ENCODE measurements around the gene PAK1.

The PAK1 gene

DNA sequence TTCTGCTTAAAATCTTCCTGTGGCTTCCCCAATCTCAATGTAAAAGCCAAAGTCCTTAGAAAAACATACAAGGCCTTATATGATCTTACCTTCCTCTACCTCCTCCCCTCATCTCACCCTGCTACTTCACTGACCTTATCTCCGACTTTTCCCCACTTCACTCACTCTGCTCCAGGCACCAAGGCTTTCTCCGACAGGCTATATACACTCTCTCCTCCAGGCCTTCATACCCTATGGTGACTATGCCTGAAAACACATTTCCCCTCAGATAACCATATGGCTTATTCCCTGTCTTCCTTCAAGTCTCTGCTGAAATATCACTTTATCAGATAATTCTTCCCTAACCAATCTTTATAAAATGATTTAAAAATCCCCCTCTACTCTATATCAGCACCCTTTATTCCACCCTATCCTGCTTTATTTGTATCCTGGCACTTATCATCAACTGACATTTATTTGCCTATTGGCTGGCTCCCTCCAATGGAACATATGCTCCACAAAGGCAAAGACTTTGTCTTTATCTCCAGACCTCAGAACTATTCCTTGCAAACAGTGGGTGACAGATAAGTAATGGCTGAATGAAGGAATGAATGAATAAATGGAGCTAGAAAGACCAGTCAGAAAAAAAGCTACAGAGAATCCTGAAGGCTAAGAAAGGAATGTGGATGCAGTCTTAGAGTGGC lies 52.7 kb downstream of the PAK1 start:
- no peak overlapping the region for H3K4me3 ChIP-seq (ENCODE audit: insufficient read depth, low read length, poor library complexity, severe bottlenecking)
- H3K4me2 ChIP-seq (ENCODE audit: low read depth, low read length, poor library complexity, severe bottlenecking): no peak overlapping the region
- no peaks in the 10 kb centered on the region for H3K27me3 ChIP-seq (ENCODE audit: low read length)
- no peak overlapping the region for H3K27ac ChIP-seq (ENCODE audit: low read depth, low read length)
- H3K9ac ChIP-seq (ENCODE audit: low read length): no peak overlapping the region
- no peaks in the 10 kb centered on the region for H3K9me3 ChIP-seq (ENCODE audit: insufficient read depth, low read length)
- H4K20me1 ChIP-seq (ENCODE audit: low read depth, low read length): no peaks in the 10 kb centered on the region
- no peaks in the 10 kb centered on the region for H3F3A ChIP-seq (ENCODE audit: insufficient read depth)
- no peaks in the 10 kb centered on the region for H3K9me2 ChIP-seq (replicated peaks; ENCODE audit: insufficient read depth, low read length)
- no peaks in the 10 kb centered on the region for H3K36me3 ChIP-seq (ENCODE audit: low read length)
- H2AFZ ChIP-seq (ENCODE audit: low read depth, low read length, severe bottlenecking): no peak overlapping the region
- TF ChIP-seq EZH2phosphoT487 (conservative IDR thresholded peaks at IDR 0.05; ENCODE audit: low read length): no peak
- TF ChIP-seq, protein P1, sequence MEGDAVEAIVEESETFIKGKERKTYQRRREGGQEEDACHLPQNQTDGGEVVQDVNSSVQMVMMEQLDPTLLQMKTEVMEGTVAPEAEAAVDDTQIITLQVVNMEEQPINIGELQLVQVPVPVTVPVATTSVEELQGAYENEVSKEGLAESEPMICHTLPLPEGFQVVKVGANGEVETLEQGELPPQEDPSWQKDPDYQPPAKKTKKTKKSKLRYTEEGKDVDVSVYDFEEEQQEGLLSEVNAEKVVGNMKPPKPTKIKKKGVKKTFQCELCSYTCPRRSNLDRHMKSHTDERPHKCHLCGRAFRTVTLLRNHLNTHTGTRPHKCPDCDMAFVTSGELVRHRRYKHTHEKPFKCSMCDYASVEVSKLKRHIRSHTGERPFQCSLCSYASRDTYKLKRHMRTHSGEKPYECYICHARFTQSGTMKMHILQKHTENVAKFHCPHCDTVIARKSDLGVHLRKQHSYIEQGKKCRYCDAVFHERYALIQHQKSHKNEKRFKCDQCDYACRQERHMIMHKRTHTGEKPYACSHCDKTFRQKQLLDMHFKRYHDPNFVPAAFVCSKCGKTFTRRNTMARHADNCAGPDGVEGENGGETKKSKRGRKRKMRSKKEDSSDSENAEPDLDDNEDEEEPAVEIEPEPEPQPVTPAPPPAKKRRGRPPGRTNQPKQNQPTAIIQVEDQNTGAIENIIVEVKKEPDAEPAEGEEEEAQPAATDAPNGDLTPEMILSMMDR (IDR thresholded peaks at IDR 0.05; ENCODE audit: insufficient read depth, low read length, poor library complexity, severe bottlenecking): no peak
- no peaks in the 10 kb centered on the region for H3K79me2 ChIP-seq (ENCODE audit: insufficient read depth, low read length)

DNA sequence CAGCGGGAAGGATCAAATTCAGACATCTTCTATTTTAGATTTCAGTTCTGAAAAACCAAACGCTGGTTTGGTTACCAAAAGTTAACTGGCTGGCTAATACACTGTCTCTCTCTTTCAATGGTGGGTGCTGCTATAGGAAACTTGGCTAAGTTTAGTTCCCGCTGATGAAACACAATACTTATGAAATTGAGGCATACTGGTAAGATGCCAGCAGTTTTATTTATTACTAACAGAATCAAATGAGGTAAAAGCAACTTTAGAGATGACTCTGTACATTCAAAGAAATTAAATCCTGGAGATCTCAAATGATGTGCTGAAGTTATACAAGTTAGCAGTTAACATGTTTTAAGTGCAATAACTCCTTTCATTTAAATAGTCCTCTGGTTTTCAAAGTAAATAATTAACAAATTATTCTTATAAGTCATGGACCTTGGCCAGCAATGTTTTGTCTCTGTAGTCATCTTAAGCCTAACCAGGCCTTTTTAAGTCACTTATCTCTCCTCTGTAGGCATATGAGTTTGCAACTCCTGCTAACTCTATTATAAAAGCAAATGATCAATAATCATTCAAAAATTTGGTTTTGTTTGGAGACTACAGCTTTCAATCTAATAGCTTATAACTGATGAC lies 54.8 kb downstream of the PAK1 start:
- Histone ChIP-seq H3K9me2 (replicated peaks; ENCODE audit: insufficient read depth, low read length) (no peaks in the 10 kb centered on the region), H3K79me2 (ENCODE audit: insufficient read depth, low read length) (no peaks in the 10 kb centered on the region), H4K20me1 (ENCODE audit: low read depth, low read length) (no peaks in the 10 kb centered on the region), H3K4me2 (ENCODE audit: low read depth, low read length, poor library complexity, severe bottlenecking) (no peak overlapping the region), H3K9me3 (ENCODE audit: insufficient read depth, low read length) (no peaks in the 10 kb centered on the region), H2AFZ (ENCODE audit: low read depth, low read length, severe bottlenecking) (no peak overlapping the region), H3K36me3 (ENCODE audit: low read length) (no peaks in the 10 kb centered on the region), H3K27me3 (ENCODE audit: low read length) (no peaks in the 10 kb centered on the region), H3F3A (ENCODE audit: insufficient read depth) (no peaks in the 10 kb centered on the region), H3K9ac (ENCODE audit: low read length) (no peak overlapping the region), H3K4me3 (ENCODE audit: insufficient read depth, low read length, poor library complexity, severe bottlenecking) (no peak overlapping the region), H3K27ac (ENCODE audit: low read depth, low read length) (no peak overlapping the region)
- no peak for TF ChIP-seq EZH2phosphoT487 (conservative IDR thresholded peaks at IDR 0.05; ENCODE audit: low read length)
- TF ChIP-seq, protein P1 (IDR thresholded peaks at IDR 0.05; ENCODE audit: insufficient read depth, low read length, poor library complexity, severe bottlenecking): no peak

DNA sequence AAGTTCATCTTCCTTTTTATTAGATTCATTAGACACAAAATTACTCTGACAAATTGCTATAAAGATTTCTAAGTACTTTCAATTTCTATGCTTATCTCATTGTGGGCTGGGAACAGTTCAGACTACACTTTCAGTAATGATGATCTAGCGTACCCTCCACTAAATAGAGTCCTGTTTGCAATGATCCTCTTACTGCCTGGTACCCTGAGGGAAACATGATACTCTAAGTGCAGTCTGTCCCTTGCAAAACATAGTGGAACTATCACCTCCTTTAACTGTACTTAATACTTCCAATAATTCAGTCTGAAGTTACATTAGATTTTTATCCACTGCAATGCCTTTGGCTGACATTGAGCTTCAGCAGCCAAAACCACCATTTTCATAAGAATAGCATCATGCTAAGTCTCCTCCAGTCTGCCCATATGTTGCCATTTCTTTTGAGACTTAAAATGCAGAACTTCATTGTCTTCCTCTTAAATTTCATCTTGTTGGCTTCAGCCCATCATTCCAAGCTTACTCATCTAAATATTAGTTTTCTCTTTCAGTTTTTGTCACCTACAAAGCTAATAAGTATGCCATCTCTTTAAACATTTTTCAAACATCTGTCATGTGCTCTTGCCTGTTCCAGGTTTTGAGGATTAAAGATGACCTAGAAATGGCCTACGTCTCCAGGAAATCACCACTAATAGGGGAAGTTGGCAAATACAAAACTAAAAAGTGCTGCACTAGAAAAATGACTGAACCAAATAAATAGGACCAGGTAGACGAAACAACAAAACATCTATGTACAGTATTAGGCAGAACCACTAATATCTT lies 55.5 kb downstream of the PAK1 start:
- no peak overlapping the region for H3K27ac ChIP-seq (ENCODE audit: low read depth, low read length)
- TF ChIP-seq EZH2phosphoT487 (conservative IDR thresholded peaks at IDR 0.05; ENCODE audit: low read length): no peak
- TF ChIP-seq, protein P1 (IDR thresholded peaks at IDR 0.05; ENCODE audit: insufficient read depth, low read length, poor library complexity, severe bottlenecking): no peak

More for the DNA sequence above, 55.5 kb downstream of the PAK1 start:
- Histone ChIP-seq H3F3A (ENCODE audit: insufficient read depth) (no peaks in the 10 kb centered on the region), H4K20me1 (ENCODE audit: low read depth, low read length) (no peaks in the 10 kb centered on the region), H2AFZ (ENCODE audit: low read depth, low read length, severe bottlenecking) (no peak overlapping the region), H3K36me3 (ENCODE audit: low read length) (no peaks in the 10 kb centered on the region), H3K4me3 (ENCODE audit: insufficient read depth, low read length, poor library complexity, severe bottlenecking) (no peak overlapping the region), H3K9ac (ENCODE audit: low read length) (no peak overlapping the region), H3K79me2 (ENCODE audit: insufficient read depth, low read length) (no peaks in the 10 kb centered on the region), H3K9me3 (ENCODE audit: insufficient read depth, low read length) (no peaks in the 10 kb centered on the region), H3K4me2 (ENCODE audit: low read depth, low read length, poor library complexity, severe bottlenecking) (no peak overlapping the region), H3K9me2 (replicated peaks; ENCODE audit: insufficient read depth, low read length) (no peaks in the 10 kb centered on the region), H3K27me3 (ENCODE audit: low read length) (no peaks in the 10 kb centered on the region)

All from SU-DHL-6 (cell line).